HepG2 (cell line): ENCODE data around the gene MCF2L. TPM values are rescaled to one million over a fixed set of nuclear protein-coding genes. Genes with fewer than 3 reads are reported as not detected.

Source experiments
- ATAC-seq: fragments of 200-7000 bp; cut with Tn5 transposase; 3 replicates; pipeline ENCODE4 v1.9.1; 2020; ENCODE audit warnings: mild to moderate bottlenecking, moderate library complexity
- BruUV-seq: library from RNA; stranded (reverse); fragments of 400-500 nt; replicated peaks from 2 replicates; lab custom pipeline; 2021; lab: Mats Ljungman, UMichigan
- CTCF ChIA-PET: fragments of 300-600 bp; formaldehyde crosslinking; extraction: SDS; loops from one replicate; lab custom pipeline; 2021; ENCODE audit warnings: low total read pairs, inconsistent platforms, low intra/inter-chr PET ratio; lab: Yijun Ruan, JAX
- POLR2A ChIA-PET: fragments of 350-600 bp; sonication (Branson Sonifier 250); formaldehyde crosslinking; loops from one replicate; lab custom pipeline; 2020; ENCODE audit warnings: antibody characterized with exemption, inconsistent platforms; lab: Yijun Ruan, JAX
- DNase-seq: peaks from one replicate; pipeline ENCODE4 v3.0.0-alpha.2; 2015; ENCODE audit warnings: low spot score
- FAIRE-seq: peaks from 3 replicates; lab custom pipeline; 2011; peaks lifted over from hg19 to GRCh38; lab: Jason Lieb, UNC
- H2AFZ ChIP-seq: one replicate; pipeline ENCODE4 v1.6.1; 2011; ENCODE audit warnings: low read length, inconsistent platforms
- H3K27ac ChIP-seq: fragments of 300-600 bp; 3 replicates; pipeline ENCODE4 v1.8.0; 2011; ENCODE audit warnings: mixed run types, mild to moderate bottlenecking, mixed read lengths, low read length, inconsistent platforms; ENCODE audit not compliant: insufficient read depth; ENCODE audit errors: extremely low read length
- H3K27me3 ChIP-seq, 2 experiments: fragments of 200-600 bp in 1 of 2; 2 replicates in 1 of 2; 3 replicates in 1 of 2; pipeline versions ENCODE4 v1.6.0 to v1.8.0; 2011; ENCODE audit warnings: low read length in 2 of 2, mild to moderate bottlenecking in 2 of 2, moderate library complexity in 2 of 2, inconsistent platforms in 1 of 2; ENCODE audit not compliant: insufficient read depth in 2 of 2, control insufficient read depth in 1 of 2
- H3K36me3 ChIP-seq, 2 experiments: fragments of 200-600 bp in 1 of 2; replicated peaks in 1 of 2; 2 replicates in 1 of 2; 3 replicates in 1 of 2; pipeline versions ENCODE4 v1.5.1 to v1.8.0; 2011; ENCODE audit warnings: low read length in 2 of 2, inconsistent platforms in 1 of 2; ENCODE audit not compliant: insufficient read depth in 2 of 2, control insufficient read depth in 1 of 2
- H3K4me1 ChIP-seq: 2 replicates; pipeline ENCODE4 v1.5.1; 2012; ENCODE audit warnings: low read length, inconsistent platforms; ENCODE audit not compliant: insufficient read depth
- H3K4me2 ChIP-seq: 2 replicates; pipeline ENCODE4 v1.6.0; 2011; ENCODE audit warnings: low read depth, low read length, inconsistent platforms
- H3K4me3 ChIP-seq, 3 experiments: fragments of 200-600 bp in 1 of 3; sonication (generic), shearing (Covaris generic) in 1 of 3; replicated peaks in 1 of 3; 2 replicates each; pipeline ENCODE4 v1.5.1; 2011 to 2016; ENCODE audit warnings: low read length in 3 of 3, inconsistent platforms in 2 of 3, low read depth in 2 of 3, mild to moderate bottlenecking in 2 of 3, control low read depth in 1 of 3, mixed read lengths in 1 of 3; ENCODE audit not compliant: insufficient read depth in 1 of 3
- H3K79me2 ChIP-seq: one replicate; pipeline ENCODE4 v1.6.1; 2011; ENCODE audit warnings: low read length, inconsistent platforms; ENCODE audit not compliant: insufficient read depth
- H3K9ac ChIP-seq: 2 replicates; pipeline ENCODE4 v1.6.0; 2011; ENCODE audit warnings: mild to moderate bottlenecking, low read depth, low read length, inconsistent platforms; ENCODE audit not compliant: insufficient read depth
- H3K9me3 ChIP-seq: 2 replicates; pipeline ENCODE4 v1.5.1; 2012; ENCODE audit warnings: mild to moderate bottlenecking, low read length
- H4K20me1 ChIP-seq: 2 replicates; pipeline ENCODE4 v1.6.0; 2011; ENCODE audit warnings: inconsistent platforms, mild to moderate bottlenecking, low read length, moderate library complexity; ENCODE audit not compliant: insufficient read depth
- ARID2 ChIP-seq: sonication (generic); formaldehyde crosslinking; IDR thresholded peaks from 2 replicates; pipeline ENCODE4 v1.8.1; 2022; ENCODE audit warnings: mild to moderate bottlenecking, missing genetic modification reagents, borderline replicate concordance
- ATF7-NPFF ChIP-seq: sonication (generic); formaldehyde crosslinking; IDR thresholded peaks from 2 replicates; pipeline ENCODE4 v1.8.1; 2023; ENCODE audit warnings: mild to moderate bottlenecking, low read depth, missing genetic modification reagents, moderate library complexity
- HES4 ChIP-seq: sonication (generic); formaldehyde crosslinking; IDR thresholded peaks from 2 replicates; pipeline ENCODE4 v1.9.0; 2021; ENCODE audit warnings: mild to moderate bottlenecking, missing genetic modification reagents, borderline replicate concordance
- KAT2B ChIP-seq: fragments of 150-350 bp; IDR thresholded peaks from 2 replicates; pipeline ENCODE4 v1.6.1; 2014; ENCODE audit warnings: low read depth, low read length, borderline replicate concordance
- NFIC ChIP-seq: IDR thresholded peaks from 2 replicates; pipeline ENCODE4 v1.6.1; 2012; ENCODE audit warnings: mild to moderate bottlenecking, low read length, inconsistent platforms
- PRPF4 ChIP-seq: fragments of 200-400 bp; formaldehyde crosslinking; IDR thresholded peaks from 2 replicates; pipeline ENCODE4 v1.6.1; 2016; ENCODE audit warnings: low read length, low read depth; ENCODE audit not compliant: poor library complexity, severe bottlenecking
- RBFOX2 ChIP-seq: fragments of 200-400 bp; formaldehyde crosslinking; IDR thresholded peaks from 2 replicates; pipeline ENCODE4 v1.6.1; 2017; ENCODE audit warnings: low read depth, mild to moderate bottlenecking, low read length
- TCF12 ChIP-seq, 2 experiments: fragments of 450-650 bp in 1 of 2; sonication (generic) in 1 of 2; formaldehyde crosslinking in 1 of 2; IDR thresholded peaks; 2 replicates each; pipeline versions ENCODE4 v1.6.1 to v1.8.0; 2017 to 2022; ENCODE audit warnings: antibody characterized with exemption in 1 of 2, mild to moderate bottlenecking in 1 of 2, missing genetic modification reagents in 1 of 2, moderate library complexity in 1 of 2
- ZBTB21 ChIP-seq: sonication (generic); formaldehyde crosslinking; IDR thresholded peaks from 2 replicates; pipeline ENCODE4 v1.4.0; 2020; ENCODE audit warnings: missing genetic modification reagents
- ZKSCAN1 ChIP-seq: fragments of 150-350 bp; IDR thresholded peaks from 2 replicates; pipeline ENCODE4 v1.6.1; 2014; ENCODE audit warnings: low read length
- ZNF577 ChIP-seq: sonication (generic); formaldehyde crosslinking; IDR thresholded peaks from 2 replicates; pipeline ENCODE4 v1.4.0; 2020; ENCODE audit warnings: mild to moderate bottlenecking, low read depth, missing genetic modification reagents, borderline replicate concordance
- ZNF850 ChIP-seq: sonication (generic); formaldehyde crosslinking; conservative IDR thresholded peaks from 2 replicates; pipeline ENCODE4 v1.9.0; 2021; ENCODE audit warnings: mild to moderate bottlenecking, missing genetic modification reagents
- WGBS: methylation state at CpG from one replicate; pipeline ENCODE4 v1.1.6; 2017; ENCODE audit warnings: low lambda C conversion rate; 5-methylcytosine and 5-hydroxymethylcytosine counted together
- in situ Hi-C: cut with HindIII; loops from 2 replicates; pipeline ENCODE4 v1.10.0; 2017; ENCODE audit warnings: low pct_unique_long_range_greater_than_20kb; ENCODE audit not compliant: extremely low pct_ligation_motif_present
- intact Hi-C: fragments of 100-400 bp; cut with micrococcal nuclease; formaldehyde crosslinking; loops from one replicate; pipeline ENCODE4 v1.10.0; 2022; ENCODE audit not compliant: unreplicated experiment
- polyA plus RNA-seq, 8 experiments: library from polyadenylated mRNA; depleted of rRNA in 3 of 8; stranded (reverse) in 7 of 8; unstranded in 1 of 8; fragments of >200 nt; fragmentation: Illumina TruSeq in 4 of 8; extraction: Trizol in 4 of 8; gene quantifications; 2 replicates each; pipeline versions ENCODE4 v1.2.1 to v1.2.3, GENCODE V29; 2011 to 2016; ENCODE audit warnings: low read depth in 4 of 8, missing spikeins in 1 of 8, mixed read lengths in 1 of 8; ENCODE audit not compliant: insufficient read depth in 1 of 8
- total RNA-seq, 5 experiments: library from RNA; depleted of rRNA; stranded (reverse); fragments of >200 nt; fragmentation: Illumina TruSeq; extraction: Trizol; gene quantifications; 2 replicates each; pipeline ENCODE4 v1.2.3, GENCODE V29; 2016; ENCODE audit warnings: low read depth in 1 of 5
- TF ChIP-seq, protein P1 (sequence below): sonication (generic); formaldehyde crosslinking; IDR thresholded peaks from 2 replicates; pipeline ENCODE4 v1.5.0; 2020; ENCODE audit warnings: missing genetic modification reagents, mild to moderate bottlenecking, borderline replicate concordance
- TF ChIP-seq, protein P2 (sequence below): sonication (generic); formaldehyde crosslinking; IDR thresholded peaks from 2 replicates; pipeline ENCODE4 v1.4.0; 2020; ENCODE audit warnings: missing genetic modification reagents
- TF ChIP-seq, protein P3 (sequence below): sonication (generic); formaldehyde crosslinking; IDR thresholded peaks from 2 replicates; pipeline ENCODE4 v1.5.1; 2020; ENCODE audit warnings: missing genetic modification reagents, mild to moderate bottlenecking, borderline replicate concordance

MCF2L gene
- total and polyA plus RNA-seq, 2 of the 13 experiments (the other 11 are each of a cell fraction or from before 2014, with no cell fraction given), result 19.4 to 28.4 TPM

DNA sequence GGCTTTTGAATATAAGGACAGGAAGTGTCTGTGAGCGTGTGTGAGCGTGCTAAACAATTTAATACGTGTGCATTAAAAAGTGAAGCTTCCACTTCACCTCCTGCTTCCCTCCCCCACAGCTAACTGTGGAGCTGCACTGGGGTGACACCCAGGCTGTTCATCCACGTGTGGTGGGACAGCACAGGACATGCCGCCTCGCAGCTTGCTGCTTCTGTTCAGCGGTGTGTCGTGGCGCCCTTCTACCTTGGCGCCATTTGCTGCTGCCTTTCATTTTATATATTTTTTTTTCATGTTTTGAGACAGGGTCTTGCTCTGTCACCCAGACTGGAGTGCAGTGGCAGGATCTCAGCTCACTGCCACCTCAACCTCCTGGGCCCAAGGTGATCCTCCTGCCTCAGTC is 63.3 kb downstream of the MCF2L start:
- POLR2A ChIA-PET, result interaction anchor here (1.5 kb wide), 1 partner anchor 63 kb away, joined by 4 read pairs; the partner anchor contains the start of gene MCF2L
- ATAC-seq, result no peak
- H3K4me1 ChIP-seq, result peaks cover 15% of the 10 kb centered on the region; the same call in 1 of the 2 replicates
- peaks cover 7 to 14% of the 10 kb centered on the region in 2 experiments; a peak in 3 of 5 replicates for H3K36me3 ChIP-seq
- H3K27ac ChIP-seq, result no peak overlapping the region
- DNase-seq, result no peak
- in situ Hi-C loops, result no loop called here
- BruUV-seq, result no TSS peak
- no peak overlapping the region for H3K4me2 ChIP-seq
- no peak overlapping the region for H2AFZ ChIP-seq
- H3K9ac ChIP-seq, result no peak overlapping the region
- CTCF ChIA-PET, result no interaction called here
- no peaks in the 10 kb centered on the region; a peak in 1 of 5 replicates for H3K27me3 ChIP-seq
- H3K4me3 ChIP-seq, result no peak overlapping the region
- no peak for TF ChIP-seq ATF7-NPFF (CRISPR knock-in tag)
- no peak for TF ChIP-seq HES4 (CRISPR knock-in tag)
- TF ChIP-seq, protein P1, sequence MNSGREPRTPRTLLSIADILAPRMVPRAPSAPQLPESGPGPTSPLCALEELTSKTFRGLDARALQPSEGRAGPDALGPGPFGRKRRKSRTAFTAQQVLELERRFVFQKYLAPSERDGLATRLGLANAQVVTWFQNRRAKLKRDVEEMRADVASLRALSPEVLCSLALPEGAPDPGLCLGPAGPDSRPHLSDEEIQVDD (CRISPR knock-in tag), result no peak
- no peak for TF ChIP-seq ZNF577 (CRISPR knock-in tag)
- TF ChIP-seq TCF12 (IDR thresholded peaks at IDR 0.05), result no peak
- no peak for TF ChIP-seq TCF12 (CRISPR knock-in tag; IDR thresholded peaks at IDR 0.05)
- no peak for TF ChIP-seq ZBTB21 (CRISPR knock-in tag)
- TF ChIP-seq, protein P2, sequence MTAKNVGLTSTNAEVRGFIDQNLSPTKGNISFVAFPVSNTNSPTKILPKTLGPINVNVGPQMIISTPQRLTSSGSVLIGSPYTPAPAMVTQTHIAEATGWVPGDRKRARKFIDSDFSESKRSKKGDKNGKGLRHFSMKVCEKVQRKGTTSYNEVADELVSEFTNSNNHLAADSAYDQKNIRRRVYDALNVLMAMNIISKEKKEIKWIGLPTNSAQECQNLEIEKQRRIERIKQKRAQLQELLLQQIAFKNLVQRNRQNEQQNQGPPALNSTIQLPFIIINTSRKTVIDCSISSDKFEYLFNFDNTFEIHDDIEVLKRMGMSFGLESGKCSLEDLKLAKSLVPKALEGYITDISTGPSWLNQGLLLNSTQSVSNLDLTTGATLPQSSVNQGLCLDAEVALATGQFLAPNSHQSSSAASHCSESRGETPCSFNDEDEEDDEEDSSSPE (CRISPR knock-in tag), result no peak
- TF ChIP-seq ZKSCAN1, result no peak
- TF ChIP-seq, protein P3, sequence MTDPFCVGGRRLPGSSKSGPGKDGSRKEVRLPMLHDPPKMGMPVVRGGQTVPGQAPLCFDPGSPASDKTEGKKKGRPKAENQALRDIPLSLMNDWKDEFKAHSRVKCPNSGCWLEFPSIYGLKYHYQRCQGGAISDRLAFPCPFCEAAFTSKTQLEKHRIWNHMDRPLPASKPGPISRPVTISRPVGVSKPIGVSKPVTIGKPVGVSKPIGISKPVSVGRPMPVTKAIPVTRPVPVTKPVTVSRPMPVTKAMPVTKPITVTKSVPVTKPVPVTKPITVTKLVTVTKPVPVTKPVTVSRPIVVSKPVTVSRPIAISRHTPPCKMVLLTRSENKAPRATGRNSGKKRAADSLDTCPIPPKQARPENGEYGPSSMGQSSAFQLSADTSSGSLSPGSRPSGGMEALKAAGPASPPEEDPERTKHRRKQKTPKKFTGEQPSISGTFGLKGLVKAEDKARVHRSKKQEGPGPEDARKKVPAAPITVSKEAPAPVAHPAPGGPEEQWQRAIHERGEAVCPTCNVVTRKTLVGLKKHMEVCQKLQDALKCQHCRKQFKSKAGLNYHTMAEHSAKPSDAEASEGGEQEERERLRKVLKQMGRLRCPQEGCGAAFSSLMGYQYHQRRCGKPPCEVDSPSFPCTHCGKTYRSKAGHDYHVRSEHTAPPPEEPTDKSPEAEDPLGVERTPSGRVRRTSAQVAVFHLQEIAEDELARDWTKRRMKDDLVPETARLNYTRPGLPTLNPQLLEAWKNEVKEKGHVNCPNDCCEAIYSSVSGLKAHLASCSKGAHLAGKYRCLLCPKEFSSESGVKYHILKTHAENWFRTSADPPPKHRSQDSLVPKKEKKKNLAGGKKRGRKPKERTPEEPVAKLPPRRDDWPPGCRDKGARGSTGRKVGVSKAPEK (CRISPR knock-in tag), result no peak
- TF ChIP-seq NFIC, result no peak
- no peak for TF ChIP-seq KAT2B
- no peak for TF ChIP-seq RBFOX2
- no peak for TF ChIP-seq PRPF4
- TF ChIP-seq ARID2 (CRISPR knock-in tag), result no peak
- TF ChIP-seq ZNF850, result no peak
- TF ChIP-seq, all 625 proteins: peak for 0
- intact Hi-C loops, result no loop called here
- Histone ChIP-seq H3K79me2 (no peaks in the 10 kb centered on the region), H4K20me1 (no peaks in the 10 kb centered on the region), H3K9me3 (no peaks in the 10 kb centered on the region)
- no peak for FAIRE-seq
- over 99% methylated on average over 10 of the region's 10 CpGs for WGBS
